Measurements from ENCODE around the gene NPC1.

DNA sequence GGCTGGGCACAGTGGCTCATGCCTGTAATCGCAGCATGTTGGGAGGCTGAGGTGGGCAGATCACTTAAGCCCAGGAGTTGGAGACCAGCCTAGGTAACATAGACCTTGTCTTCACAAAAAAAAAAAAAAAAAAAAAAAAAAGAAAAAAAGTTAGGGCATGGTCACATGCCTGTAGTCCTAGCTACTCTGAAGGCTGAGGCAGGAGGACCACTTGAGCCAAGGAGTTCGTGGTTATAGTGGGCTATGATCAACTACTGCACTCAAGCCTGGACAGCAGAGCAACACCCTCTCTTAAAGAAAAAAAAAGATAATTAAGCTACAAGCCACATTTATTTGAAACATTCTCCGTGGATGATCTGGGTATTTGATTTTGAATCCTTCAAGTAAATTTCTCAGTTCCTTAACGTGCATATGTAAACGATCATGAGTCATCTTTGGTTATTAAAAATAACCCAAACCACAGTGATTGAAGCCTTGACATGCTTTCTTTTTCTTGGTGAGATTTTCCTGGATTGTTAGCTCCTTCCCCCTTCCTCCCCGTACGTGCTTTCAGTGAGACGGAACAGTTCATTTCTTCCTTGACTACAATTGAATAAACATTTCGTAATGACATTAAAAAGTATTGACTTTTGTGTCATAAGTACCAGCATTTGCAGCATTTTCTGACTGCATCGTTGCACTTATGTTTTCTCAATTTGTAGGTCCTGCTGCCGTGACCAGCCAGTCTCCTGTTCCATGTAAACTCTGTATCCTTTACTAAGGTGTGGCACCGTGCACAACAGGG lies 62.7 kb downstream of the NPC1 start:
- TF ChIP-seq POLR2AphosphoS5 (IDR thresholded peaks at IDR 0.05; ENCODE audit: low read depth, low read length) (no peak), SPI1 (IDR thresholded peaks at IDR 0.05; ENCODE audit: low read depth, low read length) (peak; percentile 77), POLR2A (IDR thresholded peaks at IDR 0.05; ENCODE audit: low read depth, low read length) (no peak), POU2F2 (IDR thresholded peaks at IDR 0.05; ENCODE audit: low read depth, low read length) (0 out of 2 replicates have a peak, but pooled peaks have one; percentile 52), TAF1 (IDR thresholded peaks at IDR 0.05; ENCODE audit: low read depth, low read length) (no peak), PAX5 (IDR thresholded peaks at IDR 0.05; ENCODE audit: insufficient read depth, low read length, severe bottlenecking) (no peak)
